Adrenal gland (tissue), 5 donors: Measurements from ENCODE around the gene DCAF15.

ENCODE experiments used
- CTCF ChIP-seq, 6 experiments: fragments of 450-650 bp in 4 of 6; fragments of 200-600 bp in 2 of 6; sonication (generic) in 1 of 6; IDR thresholded peaks; 1 replicate in 5 of 6; 2 replicates in 1 of 6; pipeline versions ENCODE4 v1.5.1 to v1.8.0; 2016 to 2021; ENCODE audit warnings: antibody characterized with exemption in 6 of 6, mild to moderate bottlenecking in 2 of 6, moderate library complexity in 1 of 6
- POLR2A ChIP-seq, 2 donors: fragments of 450-650 bp; IDR thresholded peaks; one replicate each; pipeline ENCODE4 v1.6.1; 2017; ENCODE audit warnings: antibody characterized with exemption in 2 of 2, mild to moderate bottlenecking in 2 of 2, moderate library complexity in 1 of 2
- donor health status: DM: no; HTN: no; CAD: no.

- TF ChIP-seq CTCF (IDR thresholded peaks at IDR 0.05) (no peak), POLR2A (IDR thresholded peaks at IDR 0.05) (no peak)
Measured at GRCh38 chr19:13977803-13978202, 25.5 kb downstream of the DCAF15 start.
